HepG2 (cell line): ENCODE results near the gene CDC34. TPM values are rescaled to one million over a fixed set of nuclear protein-coding genes. Genes with fewer than 3 reads are reported as not detected.

Experiments
- GFI1 ChIP-seq: sonication (generic); formaldehyde crosslinking; IDR thresholded peaks from 2 replicates; pipeline ENCODE4 v1.5.0; 2020; ENCODE audit warnings: missing genetic modification reagents, mild to moderate bottlenecking, borderline replicate concordance
- HES4 ChIP-seq: sonication (generic); formaldehyde crosslinking; IDR thresholded peaks from 2 replicates; pipeline ENCODE4 v1.9.0; 2021; ENCODE audit warnings: mild to moderate bottlenecking, missing genetic modification reagents, borderline replicate concordance
- NONO ChIP-seq, 2 experiments: fragments of 450-650 bp in 1 of 2; sonication (generic) in 1 of 2; formaldehyde crosslinking in 1 of 2; IDR thresholded peaks in 1 of 2; conservative IDR thresholded peaks in 1 of 2; 2 replicates each; pipeline versions ENCODE4 v1.6.1 to v1.8.0; 2017 to 2022; ENCODE audit warnings: mild to moderate bottlenecking in 1 of 2, missing genetic modification reagents in 1 of 2, moderate library complexity in 1 of 2
- RBM39 ChIP-seq: fragments of 200-400 bp; formaldehyde crosslinking; IDR thresholded peaks from one replicate; pipeline ENCODE4 v1.6.1; 2018; ENCODE audit warnings: antibody characterized with exemption, mild to moderate bottlenecking, low read depth, low read length; ENCODE audit not compliant: poor library complexity, severe bottlenecking
- SAP130 ChIP-seq: IDR thresholded peaks from 2 replicates; pipeline ENCODE4 v1.6.1; 2016; ENCODE audit warnings: low read depth
- ZNF101 ChIP-seq: sonication (generic); formaldehyde crosslinking; IDR thresholded peaks from 2 replicates; pipeline ENCODE4 v1.4.0; 2020; ENCODE audit warnings: mild to moderate bottlenecking, low read depth, missing genetic modification reagents, borderline replicate concordance
- ZNF260 ChIP-seq: sonication (generic); formaldehyde crosslinking; IDR thresholded peaks from 2 replicates; pipeline ENCODE4 v1.4.0; 2020; ENCODE audit warnings: missing genetic modification reagents, low read depth, mild to moderate bottlenecking, borderline replicate concordance
- polyA plus RNA-seq, 8 experiments: library from polyadenylated mRNA; depleted of rRNA in 3 of 8; stranded (reverse) in 7 of 8; unstranded in 1 of 8; fragments of >200 nt; fragmentation: Illumina TruSeq in 4 of 8; extraction: Trizol in 4 of 8; gene quantifications; 2 replicates each; pipeline versions ENCODE4 v1.2.1 to v1.2.3, GENCODE V29; 2011 to 2016; ENCODE audit warnings: low read depth in 4 of 8, missing spikeins in 1 of 8, mixed read lengths in 1 of 8; ENCODE audit not compliant: insufficient read depth in 1 of 8
- total RNA-seq, 5 experiments: library from RNA; depleted of rRNA; stranded (reverse); fragments of >200 nt; fragmentation: Illumina TruSeq; extraction: Trizol; gene quantifications; 2 replicates each; pipeline ENCODE4 v1.2.3, GENCODE V29; 2016; ENCODE audit warnings: low read depth in 1 of 5
- TF ChIP-seq, protein P1 (sequence below): sonication (generic); formaldehyde crosslinking; IDR thresholded peaks from 2 replicates; pipeline ENCODE4 v1.5.1; 2020; ENCODE audit warnings: mild to moderate bottlenecking, missing genetic modification reagents, moderate library complexity
- TF ChIP-seq, protein P2 (sequence below): sonication (generic); formaldehyde crosslinking; IDR thresholded peaks from 2 replicates; pipeline ENCODE4 v1.4.0; 2020; ENCODE audit warnings: missing genetic modification reagents
- TF ChIP-seq, protein P3 (sequence below): sonication (generic); formaldehyde crosslinking; IDR thresholded peaks from 2 replicates; pipeline ENCODE4 v1.4.0; 2020; ENCODE audit warnings: missing genetic modification reagents
- TF ChIP-seq, protein P4 (sequence below): sonication (generic); formaldehyde crosslinking; IDR thresholded peaks from 2 replicates; pipeline ENCODE4 v1.4.0; 2020; ENCODE audit warnings: missing genetic modification reagents
- TF ChIP-seq, protein P5 (sequence below): IDR thresholded peaks from 2 replicates; pipeline ENCODE4 v1.4.0; 2020; ENCODE audit warnings: mild to moderate bottlenecking, missing genetic modification reagents

CDC34 gene
- total and polyA plus RNA-seq, 2 of the 13 experiments (the other 11 are each of a cell fraction or from before 2014, with no cell fraction given): 138 to 150 TPM

DNA sequence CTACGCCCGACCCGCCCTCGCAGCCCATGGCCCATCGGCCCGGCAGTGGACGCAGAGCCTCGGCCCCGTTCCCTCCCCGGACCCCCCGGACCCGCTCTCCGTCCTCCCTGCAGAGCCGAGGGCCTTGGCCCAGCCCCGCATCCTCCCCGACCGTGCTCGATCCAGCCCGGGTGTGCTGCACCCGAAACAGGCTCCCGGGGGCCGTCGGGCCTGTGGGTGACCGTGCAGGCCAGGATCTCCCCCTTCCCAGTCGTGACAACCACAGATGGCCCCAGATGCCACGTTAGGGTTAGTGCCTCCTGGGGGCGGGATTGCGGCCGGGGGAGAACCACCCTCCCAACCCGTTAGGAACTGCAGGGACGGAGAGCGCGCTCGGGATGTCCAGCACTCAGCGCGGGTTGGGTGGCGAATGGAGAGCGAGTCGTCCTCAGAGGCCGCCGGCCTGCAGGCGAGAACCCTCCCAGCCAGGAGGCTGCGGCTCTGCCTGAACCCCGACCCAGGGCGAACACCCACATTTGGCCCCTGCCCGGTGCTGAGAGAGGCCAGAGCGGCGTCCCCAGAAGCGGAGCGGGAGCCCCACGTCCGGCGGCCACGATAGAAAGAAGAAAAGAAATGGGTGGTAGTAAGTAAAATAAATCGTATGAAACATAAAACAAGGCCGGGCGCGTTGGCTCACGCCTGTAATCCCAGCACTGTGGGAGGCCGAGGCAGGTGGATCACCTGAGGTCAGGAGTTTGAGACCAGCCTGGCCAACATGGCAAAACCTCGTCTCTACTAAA, 42.0 kb upstream of the CDC34 start (continued):
- TF ChIP-seq, protein P1, sequence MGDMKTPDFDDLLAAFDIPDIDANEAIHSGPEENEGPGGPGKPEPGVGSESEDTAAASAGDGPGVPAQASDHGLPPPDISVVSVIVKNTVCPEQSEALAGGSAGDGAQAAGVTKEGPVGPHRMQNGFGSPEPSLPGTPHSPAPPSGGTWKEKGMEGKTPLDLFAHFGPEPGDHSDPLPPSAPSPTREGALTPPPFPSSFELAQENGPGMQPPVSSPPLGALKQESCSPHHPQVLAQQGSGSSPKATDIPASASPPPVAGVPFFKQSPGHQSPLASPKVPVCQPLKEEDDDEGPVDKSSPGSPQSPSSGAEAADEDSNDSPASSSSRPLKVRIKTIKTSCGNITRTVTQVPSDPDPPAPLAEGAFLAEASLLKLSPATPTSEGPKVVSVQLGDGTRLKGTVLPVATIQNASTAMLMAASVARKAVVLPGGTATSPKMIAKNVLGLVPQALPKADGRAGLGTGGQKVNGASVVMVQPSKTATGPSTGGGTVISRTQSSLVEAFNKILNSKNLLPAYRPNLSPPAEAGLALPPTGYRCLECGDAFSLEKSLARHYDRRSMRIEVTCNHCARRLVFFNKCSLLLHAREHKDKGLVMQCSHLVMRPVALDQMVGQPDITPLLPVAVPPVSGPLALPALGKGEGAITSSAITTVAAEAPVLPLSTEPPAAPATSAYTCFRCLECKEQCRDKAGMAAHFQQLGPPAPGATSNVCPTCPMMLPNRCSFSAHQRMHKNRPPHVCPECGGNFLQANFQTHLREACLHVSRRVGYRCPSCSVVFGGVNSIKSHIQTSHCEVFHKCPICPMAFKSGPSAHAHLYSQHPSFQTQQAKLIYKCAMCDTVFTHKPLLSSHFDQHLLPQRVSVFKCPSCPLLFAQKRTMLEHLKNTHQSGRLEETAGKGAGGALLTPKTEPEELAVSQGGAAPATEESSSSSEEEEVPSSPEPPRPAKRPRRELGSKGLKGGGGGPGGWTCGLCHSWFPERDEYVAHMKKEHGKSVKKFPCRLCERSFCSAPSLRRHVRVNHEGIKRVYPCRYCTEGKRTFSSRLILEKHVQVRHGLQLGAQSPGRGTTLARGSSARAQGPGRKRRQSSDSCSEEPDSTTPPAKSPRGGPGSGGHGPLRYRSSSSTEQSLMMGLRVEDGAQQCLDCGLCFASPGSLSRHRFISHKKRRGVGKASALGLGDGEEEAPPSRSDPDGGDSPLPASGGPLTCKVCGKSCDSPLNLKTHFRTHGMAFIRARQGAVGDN (CRISPR knock-in tag): peak; percentile 79
- TF ChIP-seq NONO (IDR thresholded peaks at IDR 0.05) (no peak), NONO (CRISPR knock-in tag; conservative IDR thresholded peaks at IDR 0.05) (0 out of 2 replicates have a peak, but pooled peaks have one; percentile 64), HES4 (CRISPR knock-in tag) (no peak), ZNF260 (CRISPR knock-in tag) (no peak), SAP130 (CRISPR knock-in tag) (0 out of 2 replicates have a peak, but pooled peaks have one; percentile 3), ZNF101 (CRISPR knock-in tag) (no peak), GFI1 (CRISPR knock-in tag) (peak; percentile 69; the same call in 1 of the 2 replicates), RBM39 (peak; percentile 35)
- TF ChIP-seq, protein P2, sequence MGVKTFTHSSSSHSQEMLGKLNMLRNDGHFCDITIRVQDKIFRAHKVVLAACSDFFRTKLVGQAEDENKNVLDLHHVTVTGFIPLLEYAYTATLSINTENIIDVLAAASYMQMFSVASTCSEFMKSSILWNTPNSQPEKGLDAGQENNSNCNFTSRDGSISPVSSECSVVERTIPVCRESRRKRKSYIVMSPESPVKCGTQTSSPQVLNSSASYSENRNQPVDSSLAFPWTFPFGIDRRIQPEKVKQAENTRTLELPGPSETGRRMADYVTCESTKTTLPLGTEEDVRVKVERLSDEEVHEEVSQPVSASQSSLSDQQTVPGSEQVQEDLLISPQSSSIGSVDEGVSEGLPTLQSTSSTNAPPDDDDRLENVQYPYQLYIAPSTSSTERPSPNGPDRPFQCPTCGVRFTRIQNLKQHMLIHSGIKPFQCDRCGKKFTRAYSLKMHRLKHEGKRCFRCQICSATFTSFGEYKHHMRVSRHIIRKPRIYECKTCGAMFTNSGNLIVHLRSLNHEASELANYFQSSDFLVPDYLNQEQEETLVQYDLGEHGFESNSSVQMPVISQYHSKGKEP (CRISPR knock-in tag): no peak
- TF ChIP-seq, protein P3, sequence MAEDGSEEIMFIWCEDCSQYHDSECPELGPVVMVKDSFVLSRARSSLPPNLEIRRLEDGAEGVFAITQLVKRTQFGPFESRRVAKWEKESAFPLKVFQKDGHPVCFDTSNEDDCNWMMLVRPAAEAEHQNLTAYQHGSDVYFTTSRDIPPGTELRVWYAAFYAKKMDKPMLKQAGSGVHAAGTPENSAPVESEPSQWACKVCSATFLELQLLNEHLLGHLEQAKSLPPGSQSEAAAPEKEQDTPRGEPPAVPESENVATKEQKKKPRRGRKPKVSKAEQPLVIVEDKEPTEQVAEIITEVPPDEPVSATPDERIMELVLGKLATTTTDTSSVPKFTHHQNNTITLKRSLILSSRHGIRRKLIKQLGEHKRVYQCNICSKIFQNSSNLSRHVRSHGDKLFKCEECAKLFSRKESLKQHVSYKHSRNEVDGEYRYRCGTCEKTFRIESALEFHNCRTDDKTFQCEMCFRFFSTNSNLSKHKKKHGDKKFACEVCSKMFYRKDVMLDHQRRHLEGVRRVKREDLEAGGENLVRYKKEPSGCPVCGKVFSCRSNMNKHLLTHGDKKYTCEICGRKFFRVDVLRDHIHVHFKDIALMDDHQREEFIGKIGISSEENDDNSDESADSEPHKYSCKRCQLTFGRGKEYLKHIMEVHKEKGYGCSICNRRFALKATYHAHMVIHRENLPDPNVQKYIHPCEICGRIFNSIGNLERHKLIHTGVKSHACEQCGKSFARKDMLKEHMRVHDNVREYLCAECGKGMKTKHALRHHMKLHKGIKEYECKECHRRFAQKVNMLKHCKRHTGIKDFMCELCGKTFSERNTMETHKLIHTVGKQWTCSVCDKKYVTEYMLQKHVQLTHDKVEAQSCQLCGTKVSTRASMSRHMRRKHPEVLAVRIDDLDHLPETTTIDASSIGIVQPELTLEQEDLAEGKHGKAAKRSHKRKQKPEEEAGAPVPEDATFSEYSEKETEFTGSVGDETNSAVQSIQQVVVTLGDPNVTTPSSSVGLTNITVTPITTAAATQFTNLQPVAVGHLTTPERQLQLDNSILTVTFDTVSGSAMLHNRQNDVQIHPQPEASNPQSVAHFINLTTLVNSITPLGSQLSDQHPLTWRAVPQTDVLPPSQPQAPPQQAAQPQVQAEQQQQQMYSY (CRISPR knock-in tag): no peak
- TF ChIP-seq, protein P4, sequence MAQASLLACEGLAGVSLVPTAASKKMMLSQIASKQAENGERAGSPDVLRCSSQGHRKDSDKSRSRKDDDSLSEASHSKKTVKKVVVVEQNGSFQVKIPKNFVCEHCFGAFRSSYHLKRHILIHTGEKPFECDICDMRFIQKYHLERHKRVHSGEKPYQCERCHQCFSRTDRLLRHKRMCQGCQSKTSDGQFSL (CRISPR knock-in tag): no peak
- TF ChIP-seq, protein P5, sequence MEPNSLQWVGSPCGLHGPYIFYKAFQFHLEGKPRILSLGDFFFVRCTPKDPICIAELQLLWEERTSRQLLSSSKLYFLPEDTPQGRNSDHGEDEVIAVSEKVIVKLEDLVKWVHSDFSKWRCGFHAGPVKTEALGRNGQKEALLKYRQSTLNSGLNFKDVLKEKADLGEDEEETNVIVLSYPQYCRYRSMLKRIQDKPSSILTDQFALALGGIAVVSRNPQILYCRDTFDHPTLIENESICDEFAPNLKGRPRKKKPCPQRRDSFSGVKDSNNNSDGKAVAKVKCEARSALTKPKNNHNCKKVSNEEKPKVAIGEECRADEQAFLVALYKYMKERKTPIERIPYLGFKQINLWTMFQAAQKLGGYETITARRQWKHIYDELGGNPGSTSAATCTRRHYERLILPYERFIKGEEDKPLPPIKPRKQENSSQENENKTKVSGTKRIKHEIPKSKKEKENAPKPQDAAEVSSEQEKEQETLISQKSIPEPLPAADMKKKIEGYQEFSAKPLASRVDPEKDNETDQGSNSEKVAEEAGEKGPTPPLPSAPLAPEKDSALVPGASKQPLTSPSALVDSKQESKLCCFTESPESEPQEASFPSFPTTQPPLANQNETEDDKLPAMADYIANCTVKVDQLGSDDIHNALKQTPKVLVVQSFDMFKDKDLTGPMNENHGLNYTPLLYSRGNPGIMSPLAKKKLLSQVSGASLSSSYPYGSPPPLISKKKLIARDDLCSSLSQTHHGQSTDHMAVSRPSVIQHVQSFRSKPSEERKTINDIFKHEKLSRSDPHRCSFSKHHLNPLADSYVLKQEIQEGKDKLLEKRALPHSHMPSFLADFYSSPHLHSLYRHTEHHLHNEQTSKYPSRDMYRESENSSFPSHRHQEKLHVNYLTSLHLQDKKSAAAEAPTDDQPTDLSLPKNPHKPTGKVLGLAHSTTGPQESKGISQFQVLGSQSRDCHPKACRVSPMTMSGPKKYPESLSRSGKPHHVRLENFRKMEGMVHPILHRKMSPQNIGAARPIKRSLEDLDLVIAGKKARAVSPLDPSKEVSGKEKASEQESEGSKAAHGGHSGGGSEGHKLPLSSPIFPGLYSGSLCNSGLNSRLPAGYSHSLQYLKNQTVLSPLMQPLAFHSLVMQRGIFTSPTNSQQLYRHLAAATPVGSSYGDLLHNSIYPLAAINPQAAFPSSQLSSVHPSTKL (CRISPR knock-in tag): no peak
